ENCODE results near the gene KCNIP1.

- TF ChIP-seq, protein P1, sequence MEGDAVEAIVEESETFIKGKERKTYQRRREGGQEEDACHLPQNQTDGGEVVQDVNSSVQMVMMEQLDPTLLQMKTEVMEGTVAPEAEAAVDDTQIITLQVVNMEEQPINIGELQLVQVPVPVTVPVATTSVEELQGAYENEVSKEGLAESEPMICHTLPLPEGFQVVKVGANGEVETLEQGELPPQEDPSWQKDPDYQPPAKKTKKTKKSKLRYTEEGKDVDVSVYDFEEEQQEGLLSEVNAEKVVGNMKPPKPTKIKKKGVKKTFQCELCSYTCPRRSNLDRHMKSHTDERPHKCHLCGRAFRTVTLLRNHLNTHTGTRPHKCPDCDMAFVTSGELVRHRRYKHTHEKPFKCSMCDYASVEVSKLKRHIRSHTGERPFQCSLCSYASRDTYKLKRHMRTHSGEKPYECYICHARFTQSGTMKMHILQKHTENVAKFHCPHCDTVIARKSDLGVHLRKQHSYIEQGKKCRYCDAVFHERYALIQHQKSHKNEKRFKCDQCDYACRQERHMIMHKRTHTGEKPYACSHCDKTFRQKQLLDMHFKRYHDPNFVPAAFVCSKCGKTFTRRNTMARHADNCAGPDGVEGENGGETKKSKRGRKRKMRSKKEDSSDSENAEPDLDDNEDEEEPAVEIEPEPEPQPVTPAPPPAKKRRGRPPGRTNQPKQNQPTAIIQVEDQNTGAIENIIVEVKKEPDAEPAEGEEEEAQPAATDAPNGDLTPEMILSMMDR (tag by site-specific recombination; IDR thresholded peaks at IDR 0.05): no peak
- TF ChIP-seq, protein P2, sequence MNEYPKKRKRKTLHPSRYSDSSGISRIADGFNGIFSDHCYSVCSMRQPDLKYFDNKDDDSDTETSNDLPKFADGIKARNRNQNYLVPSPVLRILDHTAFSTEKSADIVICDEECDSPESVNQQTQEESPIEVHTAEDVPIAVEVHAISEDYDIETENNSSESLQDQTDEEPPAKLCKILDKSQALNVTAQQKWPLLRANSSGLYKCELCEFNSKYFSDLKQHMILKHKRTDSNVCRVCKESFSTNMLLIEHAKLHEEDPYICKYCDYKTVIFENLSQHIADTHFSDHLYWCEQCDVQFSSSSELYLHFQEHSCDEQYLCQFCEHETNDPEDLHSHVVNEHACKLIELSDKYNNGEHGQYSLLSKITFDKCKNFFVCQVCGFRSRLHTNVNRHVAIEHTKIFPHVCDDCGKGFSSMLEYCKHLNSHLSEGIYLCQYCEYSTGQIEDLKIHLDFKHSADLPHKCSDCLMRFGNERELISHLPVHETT (tag by site-specific recombination; IDR thresholded peaks at IDR 0.05): no peak
- TF ChIP-seq, protein P3, sequence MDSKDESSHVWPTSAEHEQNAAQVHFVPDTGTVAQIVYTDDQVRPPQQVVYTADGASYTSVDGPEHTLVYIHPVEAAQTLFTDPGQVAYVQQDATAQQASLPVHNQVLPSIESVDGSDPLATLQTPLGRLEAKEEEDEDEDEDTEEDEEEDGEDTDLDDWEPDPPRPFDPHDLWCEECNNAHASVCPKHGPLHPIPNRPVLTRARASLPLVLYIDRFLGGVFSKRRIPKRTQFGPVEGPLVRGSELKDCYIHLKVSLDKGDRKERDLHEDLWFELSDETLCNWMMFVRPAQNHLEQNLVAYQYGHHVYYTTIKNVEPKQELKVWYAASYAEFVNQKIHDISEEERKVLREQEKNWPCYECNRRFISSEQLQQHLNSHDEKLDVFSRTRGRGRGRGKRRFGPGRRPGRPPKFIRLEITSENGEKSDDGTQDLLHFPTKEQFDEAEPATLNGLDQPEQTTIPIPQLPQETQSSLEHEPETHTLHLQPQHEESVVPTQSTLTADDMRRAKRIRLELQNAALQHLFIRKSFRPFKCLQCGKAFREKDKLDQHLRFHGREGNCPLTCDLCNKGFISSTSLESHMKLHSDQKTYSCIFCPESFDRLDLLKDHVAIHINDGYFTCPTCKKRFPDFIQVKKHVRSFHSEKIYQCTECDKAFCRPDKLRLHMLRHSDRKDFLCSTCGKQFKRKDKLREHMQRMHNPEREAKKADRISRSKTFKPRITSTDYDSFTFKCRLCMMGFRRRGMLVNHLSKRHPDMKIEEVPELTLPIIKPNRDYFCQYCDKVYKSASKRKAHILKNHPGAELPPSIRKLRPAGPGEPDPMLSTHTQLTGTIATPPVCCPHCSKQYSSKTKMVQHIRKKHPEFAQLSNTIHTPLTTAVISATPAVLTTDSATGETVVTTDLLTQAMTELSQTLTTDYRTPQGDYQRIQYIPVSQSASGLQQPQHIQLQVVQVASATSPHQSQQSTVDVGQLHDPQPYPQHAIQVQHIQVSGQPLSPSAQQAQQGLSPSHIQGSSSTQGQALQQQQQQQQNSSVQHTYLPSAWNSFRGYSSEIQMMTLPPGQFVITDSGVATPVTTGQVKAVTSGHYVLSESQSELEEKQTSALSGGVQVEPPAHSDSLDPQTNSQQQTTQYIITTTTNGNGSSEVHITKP (tag by site-specific recombination; IDR thresholded peaks at IDR 0.05): no peak
- TF ChIP-seq SALL2 (tag by site-specific recombination; IDR thresholded peaks at IDR 0.05; ENCODE audit: borderline replicate concordance): no peak
- TF ChIP-seq REST (tag by site-specific recombination; IDR thresholded peaks at IDR 0.05): no peak
- no peak for TF ChIP-seq ZFP41 (tag by site-specific recombination; IDR thresholded peaks at IDR 0.05; ENCODE audit: borderline replicate concordance)
- no peak for TF ChIP-seq ZNF24 (tag by site-specific recombination; IDR thresholded peaks at IDR 0.05)
- no peak for TF ChIP-seq ZNF580 (tag by site-specific recombination; IDR thresholded peaks at IDR 0.05)
- TF ChIP-seq ZNF777 (tag by site-specific recombination; IDR thresholded peaks at IDR 0.05; ENCODE audit: borderline replicate concordance): no peak
These were observed 271.0 kb downstream of the KCNIP1 start for GRCh38 chr5:170774831-170775230.

Measured in HEK293 (cell line).